Thyroid gland (tissue), 4 donors: ENCODE data around the gene PREX1.

ENCODE experiments used
- POLR2A ChIP-seq, 2 donors: fragments of 450-650 bp; IDR thresholded peaks; one replicate each; pipeline ENCODE4 v1.6.1; 2017; ENCODE audit warnings: antibody characterized with exemption in 2 of 2, mild to moderate bottlenecking in 2 of 2, moderate library complexity in 1 of 2
- TF ChIP-seq, protein P1 (sequence below), 6 experiments: fragments of 200-600 bp in 3 of 6; fragments of 450-650 bp in 3 of 6; sonication (generic) in 3 of 6; IDR thresholded peaks; one replicate each; pipeline ENCODE4 v1.5.1; 2016 to 2019; ENCODE audit warnings: antibody characterized with exemption in 6 of 6, mild to moderate bottlenecking in 2 of 6, inconsistent platforms in 1 of 6, moderate library complexity in 1 of 6

DNA sequence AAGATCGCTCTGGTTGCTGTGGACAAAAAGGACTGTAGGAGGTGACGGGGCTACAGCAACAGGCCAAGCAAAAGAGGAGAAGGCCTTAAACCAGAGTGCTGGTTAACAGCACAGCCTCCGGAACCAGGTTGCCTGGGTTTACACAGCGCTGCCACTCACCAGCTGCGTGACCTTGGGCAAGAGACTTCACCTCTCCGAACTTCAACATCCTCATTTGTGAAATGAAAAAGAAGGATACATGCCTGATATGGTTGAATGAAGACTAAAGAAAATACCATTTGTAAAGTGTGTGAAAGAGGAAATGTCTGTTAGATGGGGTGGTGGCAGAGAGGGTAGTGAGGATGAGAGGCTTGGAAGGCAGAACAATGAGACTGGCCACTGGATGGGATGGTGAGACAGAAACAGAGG, 44.9 kb downstream of the PREX1 start:
- TF ChIP-seq, protein P1, sequence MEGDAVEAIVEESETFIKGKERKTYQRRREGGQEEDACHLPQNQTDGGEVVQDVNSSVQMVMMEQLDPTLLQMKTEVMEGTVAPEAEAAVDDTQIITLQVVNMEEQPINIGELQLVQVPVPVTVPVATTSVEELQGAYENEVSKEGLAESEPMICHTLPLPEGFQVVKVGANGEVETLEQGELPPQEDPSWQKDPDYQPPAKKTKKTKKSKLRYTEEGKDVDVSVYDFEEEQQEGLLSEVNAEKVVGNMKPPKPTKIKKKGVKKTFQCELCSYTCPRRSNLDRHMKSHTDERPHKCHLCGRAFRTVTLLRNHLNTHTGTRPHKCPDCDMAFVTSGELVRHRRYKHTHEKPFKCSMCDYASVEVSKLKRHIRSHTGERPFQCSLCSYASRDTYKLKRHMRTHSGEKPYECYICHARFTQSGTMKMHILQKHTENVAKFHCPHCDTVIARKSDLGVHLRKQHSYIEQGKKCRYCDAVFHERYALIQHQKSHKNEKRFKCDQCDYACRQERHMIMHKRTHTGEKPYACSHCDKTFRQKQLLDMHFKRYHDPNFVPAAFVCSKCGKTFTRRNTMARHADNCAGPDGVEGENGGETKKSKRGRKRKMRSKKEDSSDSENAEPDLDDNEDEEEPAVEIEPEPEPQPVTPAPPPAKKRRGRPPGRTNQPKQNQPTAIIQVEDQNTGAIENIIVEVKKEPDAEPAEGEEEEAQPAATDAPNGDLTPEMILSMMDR (IDR thresholded peaks at IDR 0.05) = no peak
- no peak for TF ChIP-seq POLR2A (IDR thresholded peaks at IDR 0.05)
